Psoas muscle (tissue), 8 donors: ENCODE data around the gene TFR2. TPM values are rescaled to one million over a fixed set of nuclear protein-coding genes. Genes with fewer than 3 reads are reported as not detected.

Source experiments
- ATAC-seq, 4 donors: fragments of 200-7000 bp; cut with Tn5 transposase; one replicate each; pipeline ENCODE4 v1.9.1; 2020; ENCODE audit warnings: moderate library complexity in 3 of 4, mild to moderate bottlenecking in 2 of 4
- DNase-seq, 2 donors: peaks; one replicate each; pipeline ENCODE4 v3.0.0-alpha.2; 2020
- H3K27ac ChIP-seq: fragments of 200-600 bp; one replicate; pipeline ENCODE4 v1.8.0; 2022
- H3K27me3 ChIP-seq, 3 donors: fragments of 200-600 bp in 1 of 3; one replicate each; pipeline versions ENCODE4 v1.6.1 to v1.8.0; 2013 to 2022; ENCODE audit warnings: low read length in 2 of 3, mild to moderate bottlenecking in 2 of 3, moderate library complexity in 1 of 3; ENCODE audit not compliant: insufficient read depth in 3 of 3
- H3K36me3 ChIP-seq, 2 donors: fragments of 200-600 bp in 1 of 2; one replicate each; pipeline versions ENCODE4 v1.6.1 to v1.8.0; 2013 to 2022; ENCODE audit warnings: low read depth in 1 of 2, mild to moderate bottlenecking in 1 of 2, moderate library complexity in 1 of 2; ENCODE audit not compliant: insufficient read depth in 1 of 2
- H3K4me1 ChIP-seq: fragments of 200-600 bp; one replicate; pipeline ENCODE4 v1.8.0; 2022
- H3K4me3 ChIP-seq: fragments of 200-600 bp; one replicate; pipeline ENCODE4 v1.8.0; 2022; ENCODE audit warnings: mild to moderate bottlenecking
- H3K9me3 ChIP-seq: fragments of 200-600 bp; one replicate; pipeline ENCODE4 v1.8.0; 2022
- CTCF ChIP-seq: fragments of 200-600 bp; IDR thresholded peaks from one replicate; pipeline ENCODE4 v1.8.0; 2022; ENCODE audit warnings: antibody characterized with exemption
- WGBS, 3 donors: extraction: QIAGEN DNeasy Blood & Tissue Kit; methylation state at CpG; one replicate each; pipeline versions ENCODE4 v1.1.6 to v1.1.7; 2013; 5-methylcytosine and 5-hydroxymethylcytosine counted together
- intact Hi-C, 2 donors: fragments of 100-400 bp; cut with DNase I; formaldehyde crosslinking; loops; one replicate each; pipeline versions ENCODE4 v1.11.0 to v1.14.2; 2022
- polyA plus RNA-seq, 3 donors: library from polyadenylated mRNA; stranded (reverse); fragments of 200-250 nt; gene quantifications; one replicate each; pipeline ENCODE4 v1.2.3, GENCODE V29; 2013
- total RNA-seq, 4 donors: library from RNA; stranded (reverse); fragmentation: NEBNext Ultra II Directional in 2 of 4; extraction: Animal tissue kit (Norgen Biotek cat#: 25700) in 2 of 4; gene quantifications; one replicate each; pipeline versions ENCODE4 v1.2.1 to v1.2.4, GENCODE V29; 2021 to 2023
- donor health status: healthy with polysubstance abuse.
- donor health status: DM: no; HTN: no; CAD: no; lungs with moderate emphysema.
- donor health status: Bipolar disorder and iron deficiency.
- donor health status: healthy.
- donor health status: DM: yes; HTN: yes; CAD: no.
- donor health status: DM: no; HTN: no; CAD: no.
- donor health status: DM: no; HTN: no; CAD: no.
- donor health status: DM: yes; HTN: yes; CAD: no.

Gene TFR2
- total and polyA plus RNA-seq, 7 donors = 0.04 to 0.36 TPM; not detected in 5

GRCh38 chr7:100676501-100677306, 35.4 kb upstream of the TFR2 start:
- peak overlapping the region; percentile 92 for H3K4me3 ChIP-seq
- peaks cover 3 to 53% of the 10 kb centered on the region in 2 donors for H3K36me3 ChIP-seq
- intact Hi-C loops = loop anchor here in 1 of 2 donors (5.0 kb wide), 1 partner anchor 89 kb away; the partner anchor contains the start of genes FBXO24 and LRCH4
- 81 to 88% (median 82%) methylated on average over 21 to 23 of the region's 23 CpGs for WGBS, 3 donors
- no peak for ATAC-seq
- no peaks in the 10 kb centered on the region for H3K9me3 ChIP-seq
- no peak for TF ChIP-seq CTCF
- no peaks in the 10 kb centered on the region for H3K4me1 ChIP-seq
- peak overlapping the region; percentile 97 for H3K27ac ChIP-seq
- H3K27me3 ChIP-seq = no peaks in the 10 kb centered on the region
- peak in 1 of 2 donors; percentile 57 for DNase-seq

- H3K36me3 ChIP-seq = peaks cover 0 to 45% of the 10 kb centered on the region in 2 donors
- peak overlapping the region; percentile 97 for H3K27ac ChIP-seq
- intact Hi-C loops = loop anchor here (2.0 to 5.0 kb wide), 2 partner anchors 17 to 88 kb away; partner anchors contain the start of genes FBXO24 (in 1 of the 2) and LRCH4 (in 1 of the 2)
- H3K4me1 ChIP-seq = no peaks in the 10 kb centered on the region
- no peak for TF ChIP-seq CTCF
- peak in 3 of 4 donors; percentile 1 to 39 (median 25) for ATAC-seq
- DNase-seq = peak; percentile 85 to 92
- WGBS, 3 donors = 2 to 7% (median 5%) methylated on average over 42 to 59 of the region's 59 CpGs
- H3K4me3 ChIP-seq = peak overlapping the region; percentile 92
- H3K27me3 ChIP-seq = no peaks in the 10 kb centered on the region
- H3K9me3 ChIP-seq = no peaks in the 10 kb centered on the region
Observed at GRCh38 chr7:100675581-100676350, 34.4 kb upstream of the TFR2 start.

- Histone ChIP-seq H3K4me3 (peak overlapping the region; percentile 92), H3K4me1 (no peaks in the 10 kb centered on the region), H3K27ac (peak overlapping the region; percentile 97), H3K9me3 (no peaks in the 10 kb centered on the region), H3K36me3 (peaks cover 0 to 38% of the 10 kb centered on the region in 2 donors), H3K27me3 (no peaks in the 10 kb centered on the region)
- intact Hi-C loops = loop anchor here (2.0 to 5.0 kb wide), 2 partner anchors 18 to 88 kb away; partner anchors contain the start of genes FBXO24 (in 1 of the 2) and LRCH4 (in 1 of the 2)
- DNase-seq (no peak), ATAC-seq (no peak)
- no peak for TF ChIP-seq CTCF
- 0 to 1% (median 0%) methylated on average over 22 to 46 of the region's 46 CpGs for WGBS, 3 donors
Observed at GRCh38 chr7:100675105-100675451, 33.7 kb upstream of the TFR2 start.

- peak in 1 of 2 donors; percentile 68 for DNase-seq
- Histone ChIP-seq H3K27ac (peak overlapping the region; percentile 97), H3K27me3 (no peaks in the 10 kb centered on the region), H3K36me3 (peaks cover 0 to 34% of the 10 kb centered on the region in 2 donors), H3K9me3 (no peaks in the 10 kb centered on the region), H3K4me1 (no peaks in the 10 kb centered on the region), H3K4me3 (peak overlapping the region; percentile 92)
- ATAC-seq = peak in 2 of 4 donors; percentile 1 to 7
- TF ChIP-seq CTCF = no peak
- intact Hi-C loops = loop anchor here (1.0 to 5.0 kb wide), 5 partner anchors 18 to 90 kb away; partner anchors contain the start of genes MOSPD3 (in 2 of the 2), FBXO24 (in 1 of the 2) and LRCH4 (in 1 of the 2)
- 0 to 1% (median 0%) methylated on average over 43 of the region's 43 CpGs for WGBS, 3 donors
Observed at GRCh38 chr7:100674411-100675104, 33.2 kb upstream of the TFR2 start.
